Neural cell (in vitro differentiated cells): ENCODE data around the gene MAP4K3. TPM values are rescaled to one million over a fixed set of nuclear protein-coding genes. Genes with fewer than 3 reads are reported as not detected.

Source experiments
- H2AFZ ChIP-seq: fragments of 200-600, 300-800 bp; sonication (generic), shearing (Covaris generic); 2 replicates; pipeline ENCODE4 v1.6.0; 2014; ENCODE audit warnings: low read depth, mild to moderate bottlenecking, antibody characterized with exemption, low read length, moderate library complexity
- H3F3A ChIP-seq: fragments of 200-600 bp; shearing (Covaris generic); 2 replicates; pipeline ENCODE4 v1.6.1; 2016; ENCODE audit warnings: mild to moderate bottlenecking, moderate library complexity, mixed read lengths, antibody characterized with exemption, low read length; ENCODE audit not compliant: insufficient read depth, poor library complexity, severe bottlenecking
- H3K27ac ChIP-seq: fragments of 200-600, 300-800 bp; sonication (generic), shearing (Covaris generic); 2 replicates; pipeline ENCODE4 v1.5.1; 2014; ENCODE audit warnings: mild to moderate bottlenecking, low read length, moderate library complexity
- H3K27me3 ChIP-seq: fragments of 300-800, 200-600 bp; sonication (generic), shearing (Covaris generic); 2 replicates; pipeline ENCODE4 v1.6.0; 2014; ENCODE audit warnings: mild to moderate bottlenecking, low read depth, low read length, moderate library complexity; ENCODE audit not compliant: insufficient read depth
- H3K36me3 ChIP-seq: fragments of 300-800, 200-600 bp; sonication (generic), shearing (Covaris generic); 2 replicates; pipeline ENCODE4 v1.5.1; 2014; ENCODE audit warnings: mild to moderate bottlenecking, antibody characterized with exemption, low read length, moderate library complexity; ENCODE audit not compliant: insufficient read depth
- H3K4me2 ChIP-seq: fragments of 300-800, 200-600 bp; sonication (generic), shearing (Covaris generic); 2 replicates; pipeline ENCODE4 v1.6.0; 2014; ENCODE audit warnings: mild to moderate bottlenecking, low read length
- H3K4me3 ChIP-seq: fragments of 300-800, 200-600 bp; sonication (generic), shearing (Covaris generic); 2 replicates; pipeline ENCODE4 v1.5.1; 2014; ENCODE audit warnings: mild to moderate bottlenecking, low read length, moderate library complexity
- H3K79me2 ChIP-seq: fragments of 200-600 bp; shearing (Covaris generic); replicated peaks from 2 replicates; pipeline ENCODE4 v1.6.0; 2014; ENCODE audit warnings: mild to moderate bottlenecking, low read length, moderate library complexity; ENCODE audit not compliant: insufficient read depth
- H3K9ac ChIP-seq: fragments of 300-800, 200-600 bp; sonication (generic), shearing (Covaris generic); 2 replicates; pipeline ENCODE4 v1.6.1; 2016; ENCODE audit warnings: mild to moderate bottlenecking, low read length, mixed read lengths
- H3K9me2 ChIP-seq: fragments of 200-600 bp; shearing (Covaris generic); 2 replicates; pipeline ENCODE4 v1.6.1; 2016; ENCODE audit warnings: mild to moderate bottlenecking, low read length, mixed read lengths; ENCODE audit not compliant: insufficient read depth
- H3K9me3 ChIP-seq: fragments of 200-600, 300-800 bp; sonication (generic), shearing (Covaris generic); 2 replicates; pipeline ENCODE4 v1.6.1; 2016; ENCODE audit warnings: mild to moderate bottlenecking, mixed run types, low read length, moderate library complexity, mixed read lengths
- H4K20me1 ChIP-seq: fragments of 200-600 bp; shearing (Covaris generic); 2 replicates; pipeline ENCODE4 v1.6.1; 2016; ENCODE audit warnings: mild to moderate bottlenecking, mixed run types; ENCODE audit not compliant: insufficient read depth
- EP300 ChIP-seq: fragments of 450-650 bp; conservative IDR thresholded peaks from 2 replicates; pipeline ENCODE4 v1.6.1; 2014; ENCODE audit warnings: antibody characterized with exemption, mild to moderate bottlenecking, moderate library complexity; ENCODE audit not compliant: poor library complexity, severe bottlenecking
- EZH2 ChIP-seq: fragments of 200-600, 300-800 bp; shearing (Covaris generic), sonication (generic); IDR thresholded peaks from 2 replicates; pipeline ENCODE4 v1.6.1; 2014; ENCODE audit warnings: antibody characterized with exemption, low read length, borderline replicate concordance, mild to moderate bottlenecking; ENCODE audit not compliant: insufficient read depth, poor library complexity, severe bottlenecking
- MXI1 ChIP-seq: fragments of 450-650 bp; conservative IDR thresholded peaks from 2 replicates; pipeline ENCODE4 v1.6.1; 2014; ENCODE audit warnings: antibody characterized with exemption, mild to moderate bottlenecking; ENCODE audit not compliant: poor library complexity, severe bottlenecking
- POLR2AphosphoS5 ChIP-seq: IDR thresholded peaks from 2 replicates; pipeline ENCODE4 v1.6.1; 2012
- RAD21 ChIP-seq: fragments of 450-650 bp; conservative IDR thresholded peaks from 2 replicates; pipeline ENCODE4 v1.6.1; 2014; ENCODE audit warnings: antibody characterized with exemption, mild to moderate bottlenecking, moderate library complexity
- SMC3 ChIP-seq: fragments of 450-650 bp; conservative IDR thresholded peaks from 2 replicates; pipeline ENCODE4 v1.6.1; 2014; ENCODE audit warnings: antibody characterized with exemption, mild to moderate bottlenecking, moderate library complexity; ENCODE audit not compliant: poor library complexity
- TAF1 ChIP-seq: IDR thresholded peaks from 2 replicates; pipeline ENCODE4 v1.6.1; 2012; ENCODE audit warnings: low read depth
- polyA plus RNA-seq: library from polyadenylated mRNA; depleted of rRNA; stranded (reverse); fragments of >200 nt; gene quantifications from 2 replicates; pipeline ENCODE4 v1.2.3, GENCODE V29; 2014
- TF ChIP-seq, protein P1 (sequence below): fragments of 450-650 bp; IDR thresholded peaks from 2 replicates; pipeline ENCODE4 v1.5.1; 2014; ENCODE audit warnings: antibody characterized with exemption, mild to moderate bottlenecking, moderate library complexity; ENCODE audit not compliant: poor library complexity, severe bottlenecking
- TF ChIP-seq, protein P2 (sequence below): IDR thresholded peaks from 2 replicates; pipeline ENCODE4 v1.6.1; 2012; ENCODE audit warnings: borderline replicate concordance

Gene MAP4K3
- polyA plus RNA-seq, 1 donor from 2014 or later = 105 TPM

DNA sequence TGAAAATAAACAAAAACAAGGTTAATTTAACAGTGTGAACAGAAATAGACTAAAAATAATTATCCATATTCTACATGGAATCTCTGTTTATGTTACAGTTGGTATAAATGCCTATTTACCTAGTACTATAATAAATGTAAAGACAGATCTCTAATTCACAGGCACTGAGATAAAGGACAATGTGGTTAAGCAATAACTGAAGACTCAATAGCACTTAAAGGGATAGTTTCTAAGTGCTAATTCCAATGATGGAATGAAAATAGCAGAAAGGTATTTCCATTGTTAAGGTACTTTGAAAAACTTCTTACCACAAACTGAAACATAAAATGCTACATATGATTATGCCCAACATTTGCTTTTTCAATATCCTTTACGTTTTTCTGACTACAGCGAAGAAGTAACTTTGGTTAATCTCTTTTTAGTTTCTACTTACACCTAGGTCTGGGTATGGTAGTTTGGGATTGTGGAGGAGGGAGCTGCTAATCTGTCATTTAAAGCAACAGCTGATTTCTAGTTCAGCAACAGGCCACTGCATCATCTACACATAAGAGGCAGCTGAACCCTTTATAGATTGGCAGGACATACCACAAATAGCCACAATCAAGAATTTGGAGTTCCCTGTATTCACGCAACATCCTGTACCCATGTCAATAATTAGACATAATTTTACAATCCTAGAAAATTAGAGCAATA, 27.2 kb downstream of the MAP4K3 start:
- Histone ChIP-seq H3F3A (no peaks in the 10 kb centered on the region), H3K36me3 (no peaks in the 10 kb centered on the region), H3K4me2 (no peak overlapping the region), H3K27me3 (no peaks in the 10 kb centered on the region), H2AFZ (no peak overlapping the region), H3K27ac (no peak overlapping the region), H3K9me3 (no peaks in the 10 kb centered on the region), H3K4me3 (no peak overlapping the region), H3K9me2 (no peaks in the 10 kb centered on the region), H4K20me1 (no peaks in the 10 kb centered on the region), H3K9ac (no peak overlapping the region), H3K79me2 (peaks cover 81% of the 10 kb centered on the region)
- TF ChIP-seq SMC3 (no peak), POLR2AphosphoS5 (no peak), RAD21 (no peak), EZH2 (no peak), TAF1 (no peak), EP300 (no peak), MXI1 (no peak)
- TF ChIP-seq, protein P1, sequence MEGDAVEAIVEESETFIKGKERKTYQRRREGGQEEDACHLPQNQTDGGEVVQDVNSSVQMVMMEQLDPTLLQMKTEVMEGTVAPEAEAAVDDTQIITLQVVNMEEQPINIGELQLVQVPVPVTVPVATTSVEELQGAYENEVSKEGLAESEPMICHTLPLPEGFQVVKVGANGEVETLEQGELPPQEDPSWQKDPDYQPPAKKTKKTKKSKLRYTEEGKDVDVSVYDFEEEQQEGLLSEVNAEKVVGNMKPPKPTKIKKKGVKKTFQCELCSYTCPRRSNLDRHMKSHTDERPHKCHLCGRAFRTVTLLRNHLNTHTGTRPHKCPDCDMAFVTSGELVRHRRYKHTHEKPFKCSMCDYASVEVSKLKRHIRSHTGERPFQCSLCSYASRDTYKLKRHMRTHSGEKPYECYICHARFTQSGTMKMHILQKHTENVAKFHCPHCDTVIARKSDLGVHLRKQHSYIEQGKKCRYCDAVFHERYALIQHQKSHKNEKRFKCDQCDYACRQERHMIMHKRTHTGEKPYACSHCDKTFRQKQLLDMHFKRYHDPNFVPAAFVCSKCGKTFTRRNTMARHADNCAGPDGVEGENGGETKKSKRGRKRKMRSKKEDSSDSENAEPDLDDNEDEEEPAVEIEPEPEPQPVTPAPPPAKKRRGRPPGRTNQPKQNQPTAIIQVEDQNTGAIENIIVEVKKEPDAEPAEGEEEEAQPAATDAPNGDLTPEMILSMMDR = no peak
- TF ChIP-seq, protein P2, sequence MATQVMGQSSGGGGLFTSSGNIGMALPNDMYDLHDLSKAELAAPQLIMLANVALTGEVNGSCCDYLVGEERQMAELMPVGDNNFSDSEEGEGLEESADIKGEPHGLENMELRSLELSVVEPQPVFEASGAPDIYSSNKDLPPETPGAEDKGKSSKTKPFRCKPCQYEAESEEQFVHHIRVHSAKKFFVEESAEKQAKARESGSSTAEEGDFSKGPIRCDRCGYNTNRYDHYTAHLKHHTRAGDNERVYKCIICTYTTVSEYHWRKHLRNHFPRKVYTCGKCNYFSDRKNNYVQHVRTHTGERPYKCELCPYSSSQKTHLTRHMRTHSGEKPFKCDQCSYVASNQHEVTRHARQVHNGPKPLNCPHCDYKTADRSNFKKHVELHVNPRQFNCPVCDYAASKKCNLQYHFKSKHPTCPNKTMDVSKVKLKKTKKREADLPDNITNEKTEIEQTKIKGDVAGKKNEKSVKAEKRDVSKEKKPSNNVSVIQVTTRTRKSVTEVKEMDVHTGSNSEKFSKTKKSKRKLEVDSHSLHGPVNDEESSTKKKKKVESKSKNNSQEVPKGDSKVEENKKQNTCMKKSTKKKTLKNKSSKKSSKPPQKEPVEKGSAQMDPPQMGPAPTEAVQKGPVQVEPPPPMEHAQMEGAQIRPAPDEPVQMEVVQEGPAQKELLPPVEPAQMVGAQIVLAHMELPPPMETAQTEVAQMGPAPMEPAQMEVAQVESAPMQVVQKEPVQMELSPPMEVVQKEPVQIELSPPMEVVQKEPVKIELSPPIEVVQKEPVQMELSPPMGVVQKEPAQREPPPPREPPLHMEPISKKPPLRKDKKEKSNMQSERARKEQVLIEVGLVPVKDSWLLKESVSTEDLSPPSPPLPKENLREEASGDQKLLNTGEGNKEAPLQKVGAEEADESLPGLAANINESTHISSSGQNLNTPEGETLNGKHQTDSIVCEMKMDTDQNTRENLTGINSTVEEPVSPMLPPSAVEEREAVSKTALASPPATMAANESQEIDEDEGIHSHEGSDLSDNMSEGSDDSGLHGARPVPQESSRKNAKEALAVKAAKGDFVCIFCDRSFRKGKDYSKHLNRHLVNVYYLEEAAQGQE = no peak

DNA sequence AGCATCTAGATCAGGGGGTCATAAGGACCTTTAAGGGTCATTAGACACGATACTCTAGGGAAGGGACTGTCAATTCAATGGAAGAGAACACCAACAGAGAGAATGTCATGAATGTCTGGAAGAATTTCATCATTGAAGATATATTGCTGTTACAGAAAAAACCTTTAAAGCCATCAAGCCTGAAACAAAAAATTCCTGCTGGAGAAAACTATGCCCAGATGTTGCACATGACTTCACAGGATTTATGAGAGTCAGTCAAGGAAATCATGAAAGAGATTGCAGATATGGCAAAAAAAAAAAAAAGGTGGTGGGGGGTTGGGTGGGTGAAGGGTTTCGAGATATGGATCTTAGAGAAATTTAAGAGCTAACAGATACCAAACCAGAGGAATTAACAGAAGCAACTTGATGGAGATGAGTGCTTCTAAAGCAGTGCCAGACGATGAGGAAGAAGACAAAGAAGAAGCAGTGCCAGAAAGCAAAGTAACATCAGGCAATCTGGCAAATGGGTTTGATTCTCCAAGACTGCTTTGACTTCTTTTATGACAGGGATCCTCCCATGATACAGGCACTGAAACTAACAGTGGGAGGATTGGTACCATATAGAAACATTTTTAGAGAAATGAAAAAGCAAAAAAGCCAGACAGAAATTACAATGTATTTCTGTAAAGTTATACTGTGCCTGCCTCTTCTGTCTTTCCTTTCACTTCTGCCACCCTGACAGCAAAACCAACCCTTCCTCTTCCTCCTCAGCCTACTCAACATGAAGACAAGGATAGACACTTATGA, 28.5 kb downstream of the MAP4K3 start:
- Histone ChIP-seq H3K4me2 (no peak overlapping the region), H3K27ac (no peak overlapping the region), H3K36me3 (no peaks in the 10 kb centered on the region), H3K9me3 (no peaks in the 10 kb centered on the region), H3K4me3 (no peak overlapping the region), H3K9ac (no peak overlapping the region), H4K20me1 (no peaks in the 10 kb centered on the region), H3K27me3 (no peaks in the 10 kb centered on the region), H3K9me2 (no peaks in the 10 kb centered on the region), H2AFZ (no peak overlapping the region), H3F3A (no peaks in the 10 kb centered on the region), H3K79me2 (peaks cover 77% of the 10 kb centered on the region)
- TF ChIP-seq TAF1 (no peak), MXI1 (no peak), EZH2 (no peak), RAD21 (no peak), POLR2AphosphoS5 (no peak), SMC3 (no peak), EP300 (no peak)
- TF ChIP-seq, protein P2 = no peak
- TF ChIP-seq, protein P1 = no peak
